AG20443 (cell line): ENCODE results near the gene ZSCAN32.

Experiments
- DNase-seq: peaks from one replicate; pipeline ENCODE4 v3.0.0; 2012; ENCODE audit warnings: low spot score, mixed read lengths

Gene ZSCAN32

GRCh38 chr16:3356118-3356517 lies 44.7 kb downstream of the ZSCAN32 start:
- DNase-seq: no peak

- no peak for DNase-seq
Observed at GRCh38 chr16:3355589-3355988, 45.2 kb downstream of the ZSCAN32 start, which contains the start of gene OR2C1. OR2C1 (plus strand) TSS chr16:3355889; CDS start chr16:3355941, 52 bp downstream.

GRCh38 chr16:3349175-3349574 lies 51.6 kb downstream of the ZSCAN32 start:
- DNase-seq: no peak

- DNase-seq: no peak
Observed at GRCh38 chr16:3348547-3349167, 52.1 kb downstream of the ZSCAN32 start.

- no peak for DNase-seq
Observed at GRCh38 chr16:3347586-3347985, 53.2 kb downstream of the ZSCAN32 start.

- DNase-seq: no peak
Observed at GRCh38 chr16:3346041-3346440, 54.8 kb downstream of the ZSCAN32 start.
